NCI-H524 (cell line): ENCODE results near the gene TSPAN3.
A peak's percentile ranks its signal among the peaks of the same experiment; 100 is the strongest.

Source experiments
- DNase-seq, 2 experiments: peaks; one replicate each; lab custom pipeline; 2025; lab: John Stamatoyannopoulos, UW

The TSPAN3 gene

DNA sequence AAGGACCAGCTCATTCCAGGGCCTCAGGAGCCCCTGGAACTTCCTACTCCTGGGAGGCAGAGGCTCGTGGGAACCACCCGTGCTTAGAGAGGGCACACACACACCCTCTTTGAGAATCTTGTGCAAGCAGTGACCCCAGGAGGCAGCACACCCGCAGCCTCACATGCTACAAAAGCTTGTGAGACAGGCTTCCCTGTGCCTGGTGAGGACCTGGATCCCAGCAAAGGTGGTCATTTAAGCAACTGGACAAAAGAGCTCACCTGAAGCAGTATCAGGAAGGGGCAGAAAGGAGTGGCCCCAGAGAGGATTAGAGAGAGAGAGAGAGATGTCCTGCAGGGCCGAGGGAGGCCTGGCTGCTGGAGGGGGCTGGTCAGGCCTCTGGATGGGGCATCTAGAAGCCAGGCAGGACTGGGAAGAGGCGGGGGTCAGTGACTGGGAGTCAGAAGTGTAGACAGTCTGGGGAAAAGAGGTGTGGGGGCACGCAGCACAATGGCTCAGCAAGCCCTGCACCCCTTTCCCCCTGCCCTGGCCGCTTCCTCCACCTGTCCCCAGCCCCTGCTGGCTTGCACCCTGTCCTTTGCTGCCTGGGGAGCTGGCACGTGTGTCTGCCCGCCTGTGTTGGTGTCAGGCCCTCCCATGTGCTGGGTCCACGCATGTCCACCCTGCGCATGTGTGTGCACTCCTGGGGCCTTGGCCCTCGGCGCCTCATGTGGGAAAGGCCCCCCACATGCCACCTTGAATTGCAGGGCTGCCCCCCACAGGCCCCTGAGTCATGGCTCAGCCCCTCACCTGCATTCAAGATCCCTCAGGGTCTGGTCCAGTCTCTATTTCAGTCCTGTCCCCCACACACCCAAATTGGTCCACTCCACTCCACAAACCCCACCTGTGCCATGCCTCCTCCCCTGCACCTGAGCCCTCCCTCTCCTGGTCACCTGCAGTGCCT, 36.9 kb downstream of the TSPAN3 start:
- no peak for DNase-seq

DNA sequence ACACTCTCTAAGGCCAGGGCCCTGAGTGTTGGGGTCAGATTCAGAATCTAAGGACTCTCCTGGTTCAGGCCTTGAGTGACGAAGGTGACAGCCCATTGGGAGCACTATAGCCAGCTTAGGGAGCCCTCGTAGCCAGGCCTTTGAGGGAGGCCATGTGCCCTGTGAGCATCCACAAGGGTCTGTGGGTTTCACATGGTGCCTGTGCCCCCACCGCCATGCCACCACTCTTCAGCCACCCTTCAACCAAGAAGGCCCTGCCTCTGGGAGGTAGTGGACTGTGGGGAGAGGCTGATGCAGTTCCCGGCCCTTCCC, 37.5 kb downstream of the TSPAN3 start:
- DNase-seq = no peak

DNA sequence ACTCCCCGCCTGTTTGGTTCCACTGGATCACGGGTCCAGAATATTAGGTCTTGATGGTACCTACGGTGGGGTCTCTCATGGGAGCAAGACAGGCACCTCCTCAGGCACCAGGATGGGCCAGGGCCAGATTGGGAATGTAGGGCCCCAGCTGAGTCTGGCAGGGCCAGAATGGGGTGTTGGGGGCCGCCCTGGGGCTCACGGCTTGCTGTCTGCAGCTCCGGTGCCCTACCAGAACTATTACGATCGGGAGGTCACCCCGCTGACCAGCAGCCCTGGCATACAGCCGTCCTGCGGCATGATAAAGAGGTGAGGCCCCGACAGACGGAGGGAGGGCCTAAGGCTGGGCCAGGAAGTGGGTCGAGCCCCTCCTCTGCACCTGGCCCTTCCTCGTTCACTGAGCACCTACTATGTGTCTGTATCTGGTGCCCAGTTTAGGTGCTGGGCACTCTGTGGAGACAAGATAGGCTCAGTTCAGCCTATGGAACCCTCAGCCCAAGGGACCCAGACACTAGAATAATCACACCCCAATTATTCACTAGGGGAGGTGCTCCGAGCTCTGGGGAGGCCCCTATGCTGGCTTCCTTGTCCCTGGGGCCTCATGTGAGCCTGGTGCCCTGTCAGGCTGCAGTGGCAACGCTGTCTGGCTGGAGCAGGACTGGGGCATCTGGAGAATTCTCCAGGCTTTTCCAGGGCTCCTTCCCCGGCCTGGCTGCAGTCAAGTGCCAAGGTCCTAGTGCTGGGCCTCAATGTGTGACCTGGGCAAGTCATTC, 38.1 kb downstream of the TSPAN3 start:
- DNase-seq = no peak

DNA sequence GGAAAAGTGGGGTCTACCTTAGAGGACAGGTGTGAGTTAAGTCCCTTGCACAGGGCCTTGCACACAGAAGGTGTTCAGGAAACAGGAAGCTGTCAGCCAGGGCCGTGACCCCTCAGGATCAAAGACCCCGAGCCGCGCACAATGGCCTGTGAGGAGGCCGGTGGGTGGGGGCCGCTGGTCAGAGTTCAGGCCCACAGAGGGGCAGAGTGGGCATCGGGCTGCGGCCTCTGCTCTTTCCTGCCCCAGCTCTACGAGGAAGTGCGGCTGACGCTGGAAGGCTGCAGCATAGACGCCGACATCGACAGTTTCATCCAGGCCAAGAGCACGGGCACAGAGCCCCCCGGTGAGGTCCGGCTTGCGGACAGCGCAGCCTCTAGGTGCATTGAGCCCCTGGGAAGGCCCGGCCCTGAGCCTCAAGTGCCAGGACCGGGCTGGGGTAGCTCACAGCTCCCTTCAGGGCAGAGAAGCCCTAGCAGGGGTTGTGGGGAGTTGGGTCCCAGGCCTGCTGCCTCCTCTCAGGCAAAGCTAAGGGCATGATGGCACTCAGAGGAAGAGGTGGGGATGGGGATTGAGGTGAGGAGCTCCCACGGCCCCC, 38.8 kb downstream of the TSPAN3 start:
- no peak for DNase-seq

DNA sequence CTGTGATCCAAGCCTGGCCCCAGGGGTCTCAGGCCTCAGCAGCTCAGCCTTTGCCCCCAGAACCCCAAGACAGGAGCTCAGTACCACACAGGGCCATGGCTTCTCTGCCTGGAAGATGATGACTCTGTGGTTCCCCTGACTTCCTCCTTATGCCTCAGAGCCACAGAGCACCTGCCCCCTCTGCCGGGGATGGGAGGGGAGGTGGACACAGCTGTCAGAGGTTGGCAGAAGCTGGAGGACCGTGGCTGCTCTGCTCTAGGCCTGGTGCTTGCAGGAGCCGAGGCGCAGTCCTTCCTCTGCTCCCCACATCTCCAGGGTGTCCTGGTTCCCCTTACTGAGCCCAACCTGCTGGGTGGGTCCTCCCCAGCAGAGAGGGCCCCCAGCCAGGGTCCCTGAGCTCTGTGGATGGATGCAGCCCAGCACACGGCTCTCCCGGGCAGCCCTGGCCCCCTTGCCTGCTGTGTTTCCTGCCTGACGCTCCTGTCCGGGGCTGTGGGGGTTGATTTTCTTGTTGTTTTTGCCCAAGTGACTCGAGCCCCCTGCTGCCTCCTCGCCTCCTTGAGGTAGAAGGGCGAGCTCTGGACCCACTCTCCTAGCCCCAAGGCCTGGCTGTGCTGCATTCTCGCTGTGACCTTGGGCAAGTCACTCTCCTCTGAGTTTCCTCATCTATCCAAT, 39.4 kb downstream of the TSPAN3 start:
- peak; percentile 79 to 85 for DNase-seq

DNA sequence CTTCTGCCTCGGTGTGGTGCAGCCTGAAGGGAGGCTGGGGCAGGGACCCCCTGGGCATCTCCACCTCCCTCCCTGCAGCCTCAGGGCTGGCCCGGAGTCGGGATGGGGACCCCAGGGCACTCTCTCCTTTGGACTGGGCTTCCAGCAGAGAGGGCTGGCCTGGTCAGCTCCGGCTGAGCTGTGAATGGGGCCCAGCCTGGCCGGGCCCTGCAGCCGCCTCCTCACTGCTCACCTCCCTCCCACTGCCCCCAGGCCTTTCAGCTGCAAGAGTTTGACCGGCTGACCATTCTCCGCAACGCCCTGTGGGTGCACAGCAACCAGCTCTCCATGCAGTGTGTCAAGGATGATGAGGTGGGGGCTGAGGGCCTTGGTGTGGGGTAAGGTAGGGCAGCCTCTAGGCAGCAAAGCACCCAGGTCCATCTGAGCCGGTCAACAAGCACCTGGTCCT, 40.0 kb downstream of the TSPAN3 start:
- no peak for DNase-seq

DNA sequence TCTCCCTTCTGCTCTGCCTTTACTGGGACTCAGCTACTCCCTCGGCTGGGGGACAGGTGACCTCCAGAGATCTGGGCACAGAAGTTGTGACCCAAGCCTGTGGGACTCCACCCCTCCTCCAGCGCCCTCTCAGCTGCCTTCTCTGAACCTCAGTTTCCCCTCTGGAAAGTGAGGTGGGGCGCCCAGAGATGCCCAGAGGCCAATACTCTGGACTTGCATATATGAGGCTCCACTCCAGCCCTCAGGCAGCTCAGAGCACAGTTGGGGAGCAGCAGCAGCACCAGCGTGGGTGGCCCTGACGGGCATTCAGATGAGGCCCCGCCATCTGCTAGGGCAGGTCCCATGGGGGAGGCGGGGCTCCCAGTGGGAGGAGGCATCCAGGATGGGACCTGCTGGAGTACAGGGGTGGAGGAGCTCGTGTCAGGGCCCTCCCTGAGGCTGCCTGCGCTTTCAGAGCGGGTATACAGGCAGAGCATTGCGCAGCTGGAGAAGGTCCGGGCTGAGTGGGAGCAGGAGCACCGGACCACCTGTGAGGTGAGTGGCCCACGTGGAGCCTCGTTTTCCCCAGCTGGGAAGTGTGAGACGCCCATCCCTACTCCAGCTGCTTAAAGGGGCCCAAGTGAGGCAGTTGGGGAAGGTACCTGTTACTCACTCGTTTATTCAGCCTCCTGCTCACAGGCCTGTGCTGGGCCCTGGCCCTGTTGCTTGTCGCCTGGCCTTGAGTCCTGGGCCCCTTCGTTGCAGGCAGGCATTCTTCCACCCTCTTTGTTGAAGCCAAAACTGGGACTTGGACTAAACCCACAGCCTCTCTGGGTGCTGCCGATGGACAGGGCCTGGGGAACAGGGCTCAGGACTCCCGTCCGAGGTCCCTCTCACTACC, 40.6 kb downstream of the TSPAN3 start:
- peak; percentile 88 to 97 for DNase-seq

DNA sequence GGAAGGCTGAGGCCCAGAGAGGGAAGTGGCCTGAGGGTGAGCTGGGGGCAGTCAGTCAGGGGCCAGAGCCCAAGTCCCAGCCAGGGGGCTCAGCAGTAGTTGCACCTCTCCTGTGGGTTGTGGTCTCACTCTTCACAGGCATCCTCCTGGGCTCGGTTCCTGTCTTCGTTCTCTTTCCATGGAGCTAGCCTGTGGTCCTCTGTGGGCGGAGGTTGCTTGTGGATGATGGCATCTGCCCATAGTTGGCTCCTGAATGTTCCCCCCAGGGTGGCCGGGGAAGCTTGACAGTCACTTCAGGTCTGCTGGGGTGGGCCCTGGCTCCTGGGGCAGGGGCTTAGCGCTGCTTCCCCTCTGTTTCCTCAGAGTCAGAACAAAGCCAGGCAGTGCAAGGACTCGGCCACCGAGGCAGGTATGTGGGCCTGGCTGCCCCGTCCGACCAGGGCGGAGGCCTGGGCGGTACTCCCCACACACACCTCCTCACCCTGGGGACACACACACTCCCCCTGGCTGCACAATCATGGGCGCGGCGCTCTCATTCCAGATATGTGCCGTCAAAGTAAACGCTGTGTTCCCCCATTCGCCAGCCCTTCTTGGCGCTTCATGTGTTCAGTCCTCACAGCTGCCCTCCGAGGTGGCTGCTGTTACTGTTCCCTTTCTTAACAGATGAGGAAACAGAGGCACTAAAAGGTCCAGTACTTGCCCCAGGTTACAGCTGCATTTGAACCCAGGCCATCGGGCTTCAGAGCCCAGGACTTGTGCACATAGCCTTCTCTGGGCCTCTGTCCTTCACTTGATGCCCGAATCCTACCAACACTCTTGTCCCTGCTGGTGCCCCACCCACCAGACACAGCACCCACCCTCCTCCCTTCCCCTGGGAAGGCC, 41.5 kb downstream of the TSPAN3 start:
- DNase-seq = no peak

DNA sequence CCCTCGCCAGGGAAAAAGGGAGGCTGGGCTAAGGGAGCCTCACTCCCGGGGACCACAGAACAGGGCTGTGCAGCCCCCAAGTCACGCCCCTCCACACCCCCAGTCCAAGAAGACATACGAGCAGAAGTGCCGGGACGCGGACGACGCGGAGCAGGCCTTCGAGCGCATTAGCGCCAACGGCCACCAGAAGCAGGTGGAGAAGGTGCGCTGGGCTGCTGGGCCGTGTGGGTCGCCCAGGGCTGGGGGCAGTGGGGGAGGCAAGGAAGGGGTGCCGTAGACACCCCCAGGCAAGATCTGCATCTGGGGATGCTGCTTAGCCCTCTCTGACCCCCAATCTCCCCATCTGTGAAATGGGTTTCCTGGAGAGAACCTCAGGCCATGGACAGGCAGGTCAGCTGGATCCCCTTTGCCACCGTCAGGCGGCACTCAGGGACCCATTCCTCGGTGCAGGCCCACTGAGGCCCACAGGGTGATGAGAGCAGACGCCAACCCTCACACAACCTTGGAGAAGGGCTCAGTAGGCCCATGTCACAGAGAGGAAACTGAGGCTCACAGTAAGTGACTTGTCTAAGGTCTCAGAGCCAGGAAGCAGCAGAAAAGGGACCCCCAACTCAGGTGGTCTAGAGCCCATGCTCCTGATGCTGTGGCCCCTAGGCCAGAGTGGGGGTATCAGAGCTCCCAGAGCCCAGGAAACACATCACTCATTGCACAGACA, 42.3 kb downstream of the TSPAN3 start:
- no peak for DNase-seq

DNA sequence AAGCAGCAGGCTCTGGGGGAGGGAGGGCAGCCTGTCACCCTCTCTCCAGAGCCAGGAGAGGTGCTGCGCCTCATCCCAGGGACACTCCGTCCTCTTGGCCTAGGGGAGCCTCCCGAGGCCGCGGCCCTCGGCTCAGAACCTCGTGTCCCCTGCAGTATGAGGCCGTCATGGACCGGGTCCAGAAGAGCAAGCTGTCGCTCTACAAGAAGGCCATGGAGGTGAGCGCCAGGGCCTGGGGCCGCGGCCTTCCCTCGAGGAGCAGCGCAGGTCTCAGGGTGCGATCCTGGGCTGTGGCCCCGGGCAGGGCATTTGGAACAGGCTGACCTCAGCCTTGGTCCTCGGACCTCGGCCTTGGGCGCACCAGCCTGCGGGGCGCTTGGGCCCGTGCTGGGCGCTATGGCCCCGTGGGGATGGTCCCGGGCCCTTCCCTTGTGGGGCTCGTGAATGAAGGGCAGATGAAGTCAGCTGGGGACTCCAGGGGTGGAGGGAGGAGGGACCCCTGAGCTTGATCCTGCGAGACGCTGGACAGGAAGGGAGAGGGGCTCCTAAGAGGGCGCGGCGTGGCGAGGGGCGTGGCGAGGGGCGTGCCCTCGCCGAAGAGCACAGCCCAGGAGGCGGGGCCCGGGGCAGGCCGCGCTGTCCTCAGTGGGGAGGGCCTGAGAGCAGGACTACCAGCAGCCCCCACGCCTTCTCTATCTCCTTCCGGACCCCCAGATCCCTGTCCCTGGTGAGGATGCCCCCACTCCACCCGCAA, 43.0 kb downstream of the TSPAN3 start:
- DNase-seq = no peak

DNA sequence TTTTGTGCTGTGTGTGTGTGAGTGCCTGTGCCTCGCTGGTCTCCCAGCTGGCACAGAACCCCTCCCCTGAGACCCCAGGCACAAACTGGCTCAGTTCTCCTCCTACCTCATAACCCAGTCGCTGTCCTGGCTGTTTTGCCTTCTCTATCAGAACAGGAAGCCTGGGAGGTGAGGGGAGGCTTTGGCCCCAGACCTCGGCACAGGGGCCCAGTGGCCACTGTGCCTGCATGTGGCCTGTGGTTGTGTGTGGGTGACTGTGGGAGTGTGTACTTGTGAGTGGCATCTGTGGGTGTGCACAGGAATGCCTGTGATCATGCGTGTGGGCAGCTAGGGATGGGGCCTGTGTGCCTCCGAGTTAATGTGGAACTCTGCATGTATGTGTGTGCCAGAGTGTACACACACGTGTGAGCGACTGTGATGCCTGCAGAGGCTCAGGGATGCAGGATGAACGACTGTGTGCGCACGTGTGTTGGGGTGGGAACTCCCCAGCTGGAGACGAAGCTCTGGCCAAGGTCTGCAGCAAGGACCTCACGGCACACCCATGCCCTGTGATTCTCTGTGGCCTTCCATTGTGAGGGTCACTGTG, 43.7 kb downstream of the TSPAN3 start:
- no peak for DNase-seq

DNA sequence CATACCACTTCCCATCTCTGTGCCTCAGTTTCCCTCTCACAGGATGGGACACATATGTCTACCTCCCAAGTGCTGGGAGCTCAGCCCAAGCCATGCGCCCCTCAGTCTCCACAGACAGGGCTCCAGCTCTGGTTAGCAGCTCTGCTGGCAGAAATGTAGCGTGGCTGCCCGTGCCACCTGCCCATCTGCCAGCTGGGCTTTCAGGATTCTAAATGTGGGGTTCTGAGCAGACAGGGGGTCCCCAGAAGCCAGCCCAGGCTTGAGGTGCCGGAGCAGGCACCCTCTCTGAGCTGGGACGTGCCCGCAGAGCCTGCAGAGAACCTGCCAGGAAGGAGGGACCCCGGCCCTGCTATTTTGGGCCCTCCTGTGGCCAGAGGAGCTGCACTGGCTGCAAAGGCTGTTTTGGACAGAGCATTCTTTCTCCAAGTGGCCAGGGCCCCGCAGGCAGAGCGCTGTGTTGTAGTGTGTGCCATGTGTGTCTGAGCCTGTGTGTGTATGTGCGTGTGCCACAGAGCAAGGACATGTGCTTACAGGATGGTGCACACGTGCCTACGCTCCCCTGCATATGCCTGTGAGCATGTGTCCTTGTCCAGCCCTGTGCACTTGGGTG, 44.3 kb downstream of the TSPAN3 start:
- no peak for DNase-seq

DNA sequence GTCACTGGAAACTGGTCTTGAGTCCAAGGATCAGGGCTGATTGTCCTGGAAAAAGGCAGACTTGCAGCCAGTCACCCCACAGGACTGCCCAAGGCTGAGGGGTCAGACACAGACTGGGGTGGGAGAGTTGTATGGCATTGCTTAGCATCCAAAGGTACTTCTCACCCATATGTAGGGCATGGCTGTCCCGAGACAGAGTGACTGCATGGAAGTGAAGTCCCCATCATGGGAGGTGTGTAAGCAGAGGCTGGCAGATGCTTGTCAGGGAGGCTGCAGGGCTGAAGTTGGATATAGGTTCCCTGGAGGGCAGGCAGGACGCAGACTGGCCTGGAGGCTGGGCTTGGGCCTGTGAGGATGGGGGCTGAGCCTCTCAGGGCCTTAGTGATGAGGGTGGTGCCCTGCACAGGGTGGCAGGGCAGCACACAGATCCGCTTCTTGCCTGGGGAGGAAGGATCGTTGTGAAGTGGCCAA, 44.9 kb downstream of the TSPAN3 start:
- no peak for DNase-seq

DNA sequence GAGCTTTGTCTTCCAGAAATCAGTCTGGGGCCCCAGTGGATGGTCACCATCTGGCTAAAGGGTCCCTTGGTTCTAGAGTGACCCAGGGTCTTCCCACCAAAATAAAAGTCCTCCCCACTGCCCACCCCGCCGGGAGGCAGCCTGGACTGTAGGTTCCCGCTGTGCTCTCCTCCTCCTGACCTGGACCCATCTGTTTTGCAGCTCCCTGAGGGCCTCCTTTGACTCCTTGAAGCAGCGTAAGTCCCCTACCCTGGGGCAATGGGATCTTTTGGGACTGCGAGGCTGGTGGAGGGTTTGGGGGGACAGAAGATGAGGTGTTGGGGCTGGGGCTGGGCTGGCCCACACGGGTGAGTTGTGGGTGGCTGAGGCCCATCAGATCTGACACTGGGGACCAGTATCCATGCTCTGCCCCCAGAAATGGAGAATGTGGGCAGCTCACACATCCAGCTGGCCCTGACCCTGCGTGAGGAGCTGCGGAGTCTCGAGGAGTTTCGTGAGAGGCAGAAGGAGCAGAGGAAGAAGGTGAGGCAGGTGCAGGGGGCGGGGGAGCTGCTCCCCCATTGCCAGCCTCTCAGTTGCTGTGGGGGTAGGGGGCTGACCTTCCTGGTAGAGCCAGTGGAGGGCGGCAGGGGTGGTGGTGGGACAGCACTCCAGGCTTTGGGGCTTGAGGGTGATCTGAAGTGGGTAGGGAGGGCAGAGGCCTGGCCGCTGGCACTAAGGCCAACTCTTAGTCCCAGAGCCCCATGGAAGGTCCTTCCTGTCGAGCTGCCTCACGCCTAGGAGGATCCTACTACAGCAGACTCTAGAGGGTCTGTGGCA, 45.6 kb downstream of the TSPAN3 start:
- peak in 1 of 2 experiments; percentile 47 for DNase-seq

DNA sequence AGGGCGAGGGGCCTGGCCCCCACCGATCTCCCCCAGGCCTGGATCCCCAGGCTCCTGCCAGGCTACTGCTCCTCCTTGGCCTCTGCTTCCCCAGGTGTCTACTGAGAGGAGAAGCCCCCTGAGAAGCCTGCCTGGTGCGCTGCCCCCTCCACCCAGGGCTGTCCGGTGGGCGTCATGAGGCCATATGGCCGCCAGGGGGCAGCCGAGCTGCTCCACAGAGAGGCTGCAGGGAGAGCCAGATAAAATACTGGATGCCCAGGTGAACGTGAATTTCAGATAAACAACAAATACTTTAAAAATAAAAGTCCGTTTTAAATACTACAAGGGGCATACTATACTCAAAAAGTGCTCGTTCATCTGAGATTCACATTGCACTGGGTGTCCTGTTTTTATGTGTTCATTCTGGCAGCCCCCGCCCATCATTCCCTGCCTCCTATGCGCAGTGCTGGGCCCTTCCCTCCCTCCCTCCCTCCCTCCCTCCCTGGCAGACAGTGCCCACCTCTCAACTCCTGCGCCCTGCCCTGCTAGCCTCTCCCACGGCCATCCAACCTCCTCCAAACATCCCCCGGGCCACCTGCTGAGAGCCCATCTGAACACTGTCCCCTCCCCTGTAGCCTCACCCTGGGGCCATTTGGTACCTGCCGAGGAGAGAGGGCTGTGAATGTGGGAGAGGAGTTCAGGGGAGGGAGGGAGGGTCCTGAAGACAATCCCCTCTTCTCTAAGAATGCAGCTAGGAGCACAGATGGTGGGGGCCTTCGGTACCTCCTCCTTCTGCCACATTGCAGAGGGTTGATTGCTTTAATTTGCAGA, 46.4 kb downstream of the TSPAN3 start:
- peak; percentile 93 to 95 for DNase-seq
